NCI-H2171 treated with DMSO at 0.1 percent for 48 hours (cell line): ENCODE results near the gene ACTN1.

Experiments used
- DNase-seq: peaks from one replicate; lab custom pipeline; 2025; lab: John Stamatoyannopoulos, UW

The ACTN1 gene

GRCh38 chr14:68916358-68916941, 62.7 kb downstream of the ACTN1 start:
- DNase-seq: peak; percentile 42

GRCh38 chr14:68913516-68913915, 65.6 kb downstream of the ACTN1 start:
- DNase-seq: no peak

GRCh38 chr14:68911594-68912227, 67.4 kb downstream of the ACTN1 start:
- DNase-seq: peak; percentile 73

GRCh38 chr14:68910540-68910939, 68.6 kb downstream of the ACTN1 start:
- DNase-seq: no peak

GRCh38 chr14:68908803-68909202, 70.3 kb downstream of the ACTN1 start:
- DNase-seq: no peak

- no peak for DNase-seq
These were observed 70.9 kb downstream of the ACTN1 start for GRCh38 chr14:68908201-68908600.

- DNase-seq: no peak
These were observed 72.7 kb downstream of the ACTN1 start for GRCh38 chr14:68906439-68906838.

GRCh38 chr14:68905107-68905895, 73.8 kb downstream of the ACTN1 start:
- DNase-seq: no peak

GRCh38 chr14:68902357-68902756, 76.7 kb downstream of the ACTN1 start:
- DNase-seq: no peak

GRCh38 chr14:68899033-68899603, 80.0 kb downstream of the ACTN1 start:
- no peak for DNase-seq

- peak; percentile 27 for DNase-seq
These were observed 80.7 kb downstream of the ACTN1 start for GRCh38 chr14:68898248-68899032.

- no peak for DNase-seq
These were observed 81.4 kb downstream of the ACTN1 start for GRCh38 chr14:68897559-68898155.

- DNase-seq: no peak
These were observed 83.0 kb downstream of the ACTN1 start for GRCh38 chr14:68896132-68896531.

- DNase-seq: no peak
These were observed 84.0 kb downstream of the ACTN1 start for GRCh38 chr14:68894802-68895703.

- DNase-seq: no peak
These were observed 85.0 kb downstream of the ACTN1 start for GRCh38 chr14:68894123-68894522.

GRCh38 chr14:68893566-68893965, 85.5 kb downstream of the ACTN1 start:
- no peak for DNase-seq

- no peak for DNase-seq
These were observed 86.1 kb downstream of the ACTN1 start for GRCh38 chr14:68892961-68893360.

GRCh38 chr14:68891851-68892660, 87.0 kb downstream of the ACTN1 start:
- DNase-seq: no peak

- DNase-seq: no peak
These were observed 88.8 kb downstream of the ACTN1 start for GRCh38 chr14:68890173-68890931.
